ENCODE data around the gene FRMD7. TPM values are rescaled to one million over a fixed set of nuclear protein-coding genes. Genes with fewer than 3 reads are reported as not detected.

The FRMD7 gene
- total and polyA plus RNA-seq, 2 of the 4 experiments (the other 2 are of a cell fraction) = not detected

GRCh38 chrX:132125906-132126305 is 1.9 kb downstream of the FRMD7 start:
- H3K4me1 ChIP-seq (ENCODE audit: control insufficient read depth, insufficient read depth, low read length) = no peaks in the 10 kb centered on the region
- no peaks in the 10 kb centered on the region for H3K79me1 ChIP-seq (ENCODE audit: low read depth in 1 of 2, low read length in 2 of 2)
- H3K4ac ChIP-seq (ENCODE audit: low read depth, low read length) = no peak overlapping the region
- no peaks in the 10 kb centered on the region for H3K9me3 ChIP-seq (ENCODE audit: control insufficient read depth, insufficient read depth, low read length)
- no peak overlapping the region for H3K18ac ChIP-seq (ENCODE audit: low read depth, low read length)
- no peak overlapping the region for H3K4me2 ChIP-seq (ENCODE audit: low read depth, low read length)
- no peak overlapping the region for H2BK15ac ChIP-seq (ENCODE audit: low read depth, low read length)
- H3K56ac ChIP-seq (ENCODE audit: extremely low read depth, insufficient read depth, low read length) = no peak overlapping the region
- H2AK9ac ChIP-seq (replicated peaks; ENCODE audit: low read depth, low read length, poor library complexity) = no peak overlapping the region
- ATAC-seq (ENCODE audit: low read depth) = no peak
- H3K4me3 ChIP-seq (ENCODE audit: insufficient read depth, low read depth, low read length) = no peak overlapping the region
- H4K91ac ChIP-seq (ENCODE audit: insufficient read depth, low read depth, low read length) = no peak overlapping the region
- no peak overlapping the region for H3K14ac ChIP-seq (replicated peaks; ENCODE audit: low read depth, low read length)
- in situ Hi-C loops (cut with MboI; ENCODE audit: low sequenced_read_pairs) (no loop called here), dilution Hi-C loops (cut with HindIII; ENCODE audit: low sequenced_read_pairs, unreplicated experiment) (no loop called here), intact Hi-C loops (cut with micrococcal nuclease) (no loop called here)
- H4K5ac ChIP-seq (ENCODE audit: low read depth, low read length) = no peak overlapping the region
- H2BK20ac ChIP-seq (ENCODE audit: low read depth, low read length) = no peak overlapping the region
- H4K8ac ChIP-seq (ENCODE audit: low read depth in 2 of 2, low read length in 2 of 2) = no peak overlapping the region
- H3K9me1 ChIP-seq (ENCODE audit: insufficient read depth, low read length) = no peaks in the 10 kb centered on the region
- ChIA-PET CTCF (no interaction called here), POLR2A (ENCODE audit: unreplicated experiment) (no interaction called here)
- H3K27ac ChIP-seq (ENCODE audit: insufficient read depth, low read length) = no peak overlapping the region
- no peak overlapping the region for H3K9ac ChIP-seq (ENCODE audit: low read depth, low read length)
- no peak for DNase-seq
- no peak overlapping the region for H2BK120ac ChIP-seq (ENCODE audit: low read depth, low read length)
- TF ChIP-seq CEBPB (IDR thresholded peaks at IDR 0.05; ENCODE audit: low read depth, low read length) (no peak), CHD1 (IDR thresholded peaks at IDR 0.05; ENCODE audit: low read depth, low read length) (no peak), BHLHE40 (IDR thresholded peaks at IDR 0.05; ENCODE audit: low read depth, low read length) (no peak), CTCF (conservative IDR thresholded peaks at IDR 0.05; ENCODE audit: low read depth, low read length) (no peak)
- no TSS peak for BruUV-seq (replicated peaks)
- H2AFZ ChIP-seq (replicated peaks; ENCODE audit: low read length, poor library complexity) = no peak overlapping the region
- no peak overlapping the region for H2AK5ac ChIP-seq (ENCODE audit: low read depth, low read length)
- H3K27me3 ChIP-seq (ENCODE audit: control insufficient read depth, insufficient read depth, low read length) = peaks cover 3% of the 10 kb centered on the region; the same call in 1 of the 2 replicates
- H3K23ac ChIP-seq (ENCODE audit: low read depth, low read length) = no peak overlapping the region
- no peaks in the 10 kb centered on the region for H3K36me3 ChIP-seq (ENCODE audit: control insufficient read depth, insufficient read depth, low read length)
- no peaks in the 10 kb centered on the region for H4K20me1 ChIP-seq (ENCODE audit: insufficient read depth, low read length)
- no peak overlapping the region for H2BK5ac ChIP-seq (ENCODE audit: low read depth, low read length, poor library complexity, severe bottlenecking)

Data from IMR-90 (cell line).